Skeletal muscle tissue (tissue), 4 donors: Measurements from ENCODE around the gene GABRR3. TPM values are rescaled to one million over a fixed set of nuclear protein-coding genes. Genes with fewer than 3 reads are reported as not detected.

Experiments
- H3K27ac ChIP-seq: one replicate; pipeline ENCODE4 v1.7.0; 2013; ENCODE audit warnings: mild to moderate bottlenecking, low read depth, low read length, inconsistent platforms
- H3K27me3 ChIP-seq, 3 donors: one replicate each; pipeline ENCODE4 v1.7.0; 2013; ENCODE audit warnings: low read length in 3 of 3; ENCODE audit not compliant: control insufficient read depth in 3 of 3, insufficient read depth in 3 of 3
- H3K36me3 ChIP-seq, 3 donors: one replicate each; pipeline ENCODE4 v1.7.0; 2013; ENCODE audit warnings: low read length in 3 of 3; ENCODE audit not compliant: control insufficient read depth in 3 of 3, insufficient read depth in 3 of 3
- H3K4me1 ChIP-seq, 3 donors: one replicate each; pipeline ENCODE4 v1.7.0; 2013; ENCODE audit warnings: low read length in 3 of 3, mild to moderate bottlenecking in 3 of 3; ENCODE audit not compliant: control insufficient read depth in 3 of 3, insufficient read depth in 3 of 3
- H3K4me3 ChIP-seq, 3 donors: one replicate each; pipeline ENCODE4 v1.7.0; 2013; ENCODE audit warnings: low read length in 3 of 3
- H3K9ac ChIP-seq, 3 donors: one replicate each; pipeline ENCODE4 v1.7.0; 2013; ENCODE audit warnings: low read length in 3 of 3, mild to moderate bottlenecking in 3 of 3, moderate library complexity in 2 of 3, low read depth in 1 of 3
- H3K9me3 ChIP-seq, 3 donors: one replicate each; pipeline ENCODE4 v1.7.0; 2013; ENCODE audit warnings: low read length in 3 of 3; ENCODE audit not compliant: control insufficient read depth in 3 of 3
- total RNA-seq: library from RNA; depleted of rRNA; stranded (reverse); fragments of >200 nt; gene quantifications from one replicate; pipeline ENCODE4 v1.2.3, GENCODE V29; 2014
- donor health status: Osteomylitis.

GABRR3 gene
- total RNA-seq, 1 donor from 2014 or later, result not detected

GRCh38 chr3:97960551-97960950, 74.6 kb downstream of the GABRR3 start:
- H3K36me3 ChIP-seq, result peaks cover 0 to 1% (median 0%) of the 10 kb centered on the region in 3 donors
- no peak overlapping the region for H3K9ac ChIP-seq
- no peaks in the 10 kb centered on the region for H3K27me3 ChIP-seq
- no peak overlapping the region for H3K4me3 ChIP-seq
- no peak overlapping the region for H3K27ac ChIP-seq
- H3K9me3 ChIP-seq, result no peaks in the 10 kb centered on the region
- H3K4me1 ChIP-seq, result peaks cover 7 to 29% (median 8%) of the 10 kb centered on the region in 3 donors

GRCh38 chr3:97959872-97960271, 75.2 kb downstream of the GABRR3 start:
- Histone ChIP-seq H3K27ac (no peak overlapping the region), H3K4me1 (peaks cover 7 to 28% (median 8%) of the 10 kb centered on the region in 3 donors), H3K36me3 (peaks cover 0 to 2% (median 0%) of the 10 kb centered on the region in 3 donors), H3K9me3 (no peaks in the 10 kb centered on the region), H3K4me3 (no peak overlapping the region), H3K9ac (no peak overlapping the region), H3K27me3 (no peaks in the 10 kb centered on the region)

- Histone ChIP-seq H3K27me3 (no peaks in the 10 kb centered on the region), H3K4me1 (peaks cover 7 to 28% (median 8%) of the 10 kb centered on the region in 3 donors), H3K9me3 (no peaks in the 10 kb centered on the region), H3K9ac (no peak overlapping the region), H3K4me3 (no peak overlapping the region), H3K36me3 (peaks cover 7 to 8% (median 7%) of the 10 kb centered on the region in 3 donors), H3K27ac (peak overlapping the region; percentile 76)
Observed at GRCh38 chr3:97958796-97959195, 76.3 kb downstream of the GABRR3 start.

- peaks cover 6 to 28% (median 8%) of the 10 kb centered on the region in 3 donors for H3K4me1 ChIP-seq
- no peak overlapping the region for H3K9ac ChIP-seq
- peak overlapping the region; percentile 76 for H3K27ac ChIP-seq
- no peaks in the 10 kb centered on the region for H3K27me3 ChIP-seq
- H3K4me3 ChIP-seq, result no peak overlapping the region
- H3K9me3 ChIP-seq, result no peaks in the 10 kb centered on the region
- H3K36me3 ChIP-seq, result peaks cover 7 to 11% (median 10%) of the 10 kb centered on the region in 3 donors
Observed at GRCh38 chr3:97958396-97958795, 76.7 kb downstream of the GABRR3 start.

- Histone ChIP-seq H3K4me3 (peak overlapping the region in 1 of 3 donors; percentile 47), H3K36me3 (peaks cover 7 to 11% (median 10%) of the 10 kb centered on the region in 3 donors), H3K27me3 (no peaks in the 10 kb centered on the region), H3K9ac (no peak overlapping the region), H3K4me1 (peaks cover 5 to 25% (median 8%) of the 10 kb centered on the region in 3 donors), H3K9me3 (no peaks in the 10 kb centered on the region), H3K27ac (peak overlapping the region; percentile 76)
Observed at GRCh38 chr3:97957617-97958311, 77.4 kb downstream of the GABRR3 start.

- no peak overlapping the region for H3K4me3 ChIP-seq
- H3K27me3 ChIP-seq, result no peaks in the 10 kb centered on the region
- peaks cover 5 to 29% (median 8%) of the 10 kb centered on the region in 3 donors for H3K4me1 ChIP-seq
- no peak overlapping the region for H3K27ac ChIP-seq
- peaks cover 9 to 20% (median 10%) of the 10 kb centered on the region in 3 donors for H3K36me3 ChIP-seq
- no peaks in the 10 kb centered on the region for H3K9me3 ChIP-seq
- no peak overlapping the region for H3K9ac ChIP-seq
Observed at GRCh38 chr3:97956051-97956450, 79.1 kb downstream of the GABRR3 start.

GRCh38 chr3:97954228-97954827, 80.8 kb downstream of the GABRR3 start:
- Histone ChIP-seq H3K36me3 (peaks cover 12 to 34% (median 26%) of the 10 kb centered on the region in 3 donors), H3K27ac (no peak overlapping the region), H3K9ac (no peak overlapping the region), H3K4me3 (no peak overlapping the region), H3K9me3 (no peaks in the 10 kb centered on the region), H3K27me3 (no peaks in the 10 kb centered on the region), H3K4me1 (peaks cover 5 to 29% (median 8%) of the 10 kb centered on the region in 3 donors)

GRCh38 chr3:97952872-97953271, 82.2 kb downstream of the GABRR3 start:
- Histone ChIP-seq H3K27ac (peak overlapping the region; percentile 33), H3K4me3 (no peak overlapping the region)

GRCh38 chr3:97952280-97952679, 82.8 kb downstream of the GABRR3 start:
- H3K9me3 ChIP-seq, result no peaks in the 10 kb centered on the region
- no peak overlapping the region for H3K9ac ChIP-seq
- H3K4me3 ChIP-seq, result no peak overlapping the region
- peaks cover 0 to 14% (median under 1%) of the 10 kb centered on the region in 3 donors for H3K4me1 ChIP-seq
- H3K36me3 ChIP-seq, result peaks cover 15 to 48% (median 46%) of the 10 kb centered on the region in 3 donors
- H3K27me3 ChIP-seq, result no peaks in the 10 kb centered on the region
- H3K27ac ChIP-seq, result peak overlapping the region; percentile 33

More at GRCh38 chr3:97952872-97953271, 82.2 kb downstream of the GABRR3 start:
- H3K9ac ChIP-seq, result no peak overlapping the region
- H3K27me3 ChIP-seq, result no peaks in the 10 kb centered on the region
- no peaks in the 10 kb centered on the region for H3K9me3 ChIP-seq
- peaks cover 15 to 43% (median 40%) of the 10 kb centered on the region in 3 donors for H3K36me3 ChIP-seq
- peaks cover 5 to 20% (median 6%) of the 10 kb centered on the region in 3 donors for H3K4me1 ChIP-seq

- Histone ChIP-seq H3K4me1 (peaks cover 0 to 9% (median 0%) of the 10 kb centered on the region in 3 donors), H3K27ac (no peak overlapping the region), H3K4me3 (no peak overlapping the region), H3K9me3 (no peaks in the 10 kb centered on the region), H3K9ac (no peak overlapping the region), H3K27me3 (no peaks in the 10 kb centered on the region), H3K36me3 (peaks cover 18 to 61% (median 57%) of the 10 kb centered on the region in 3 donors)
Observed at GRCh38 chr3:97950360-97950759, 84.8 kb downstream of the GABRR3 start.
